ENCODE results near the gene TRAF3IP1.

TRAF3IP1 gene

DNA sequence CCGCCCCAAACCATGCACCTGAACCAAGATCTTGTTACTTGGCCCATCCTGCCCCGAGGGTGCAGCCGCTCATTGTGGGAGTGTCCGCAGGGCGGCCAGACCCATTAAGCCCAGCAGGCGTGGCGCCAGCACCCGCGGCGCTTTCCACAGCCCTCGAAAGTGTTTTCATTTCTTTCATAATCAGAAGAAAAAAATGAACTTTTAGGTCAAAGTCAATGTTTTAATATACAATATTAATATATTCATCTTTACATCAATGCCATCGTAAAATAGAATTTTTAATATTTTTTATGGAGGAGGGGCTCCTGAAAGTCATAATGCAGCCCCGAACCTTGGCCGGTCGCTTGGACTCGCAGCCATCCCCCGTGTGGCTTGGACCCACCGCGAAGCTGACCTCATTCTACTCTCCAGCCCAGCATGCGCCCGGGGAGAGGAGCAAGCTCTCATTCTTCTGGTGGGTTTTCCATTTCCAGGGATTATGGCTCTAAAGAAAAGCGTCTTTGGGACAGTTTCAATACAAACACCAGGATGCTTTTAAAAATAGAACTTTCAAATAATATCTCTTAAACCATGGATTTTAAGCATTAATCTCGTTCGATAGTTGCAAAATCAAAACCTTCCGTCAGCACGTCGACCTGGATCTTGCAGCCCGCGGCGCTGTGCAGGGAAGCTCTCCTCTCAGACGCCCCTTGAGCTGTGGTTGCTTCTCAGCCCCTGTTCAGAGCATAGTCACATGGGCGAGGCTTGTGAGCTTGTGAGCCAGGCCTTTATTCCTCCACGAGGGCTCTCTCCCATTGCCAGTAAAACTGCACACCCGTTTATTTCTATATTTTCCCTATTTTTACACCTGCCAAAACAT lies 89.3 kb downstream of the TRAF3IP1 start:
- no peak for DNase-seq (ENCODE audit: low read depth)
- H3K4me3 ChIP-seq (ENCODE audit: low read depth, low read length) = no peak overlapping the region
- TF ChIP-seq, protein P1, sequence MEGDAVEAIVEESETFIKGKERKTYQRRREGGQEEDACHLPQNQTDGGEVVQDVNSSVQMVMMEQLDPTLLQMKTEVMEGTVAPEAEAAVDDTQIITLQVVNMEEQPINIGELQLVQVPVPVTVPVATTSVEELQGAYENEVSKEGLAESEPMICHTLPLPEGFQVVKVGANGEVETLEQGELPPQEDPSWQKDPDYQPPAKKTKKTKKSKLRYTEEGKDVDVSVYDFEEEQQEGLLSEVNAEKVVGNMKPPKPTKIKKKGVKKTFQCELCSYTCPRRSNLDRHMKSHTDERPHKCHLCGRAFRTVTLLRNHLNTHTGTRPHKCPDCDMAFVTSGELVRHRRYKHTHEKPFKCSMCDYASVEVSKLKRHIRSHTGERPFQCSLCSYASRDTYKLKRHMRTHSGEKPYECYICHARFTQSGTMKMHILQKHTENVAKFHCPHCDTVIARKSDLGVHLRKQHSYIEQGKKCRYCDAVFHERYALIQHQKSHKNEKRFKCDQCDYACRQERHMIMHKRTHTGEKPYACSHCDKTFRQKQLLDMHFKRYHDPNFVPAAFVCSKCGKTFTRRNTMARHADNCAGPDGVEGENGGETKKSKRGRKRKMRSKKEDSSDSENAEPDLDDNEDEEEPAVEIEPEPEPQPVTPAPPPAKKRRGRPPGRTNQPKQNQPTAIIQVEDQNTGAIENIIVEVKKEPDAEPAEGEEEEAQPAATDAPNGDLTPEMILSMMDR (IDR thresholded peaks at IDR 0.05; ENCODE audit: low read depth, low read length, missing control alignments) = no peak

DNA sequence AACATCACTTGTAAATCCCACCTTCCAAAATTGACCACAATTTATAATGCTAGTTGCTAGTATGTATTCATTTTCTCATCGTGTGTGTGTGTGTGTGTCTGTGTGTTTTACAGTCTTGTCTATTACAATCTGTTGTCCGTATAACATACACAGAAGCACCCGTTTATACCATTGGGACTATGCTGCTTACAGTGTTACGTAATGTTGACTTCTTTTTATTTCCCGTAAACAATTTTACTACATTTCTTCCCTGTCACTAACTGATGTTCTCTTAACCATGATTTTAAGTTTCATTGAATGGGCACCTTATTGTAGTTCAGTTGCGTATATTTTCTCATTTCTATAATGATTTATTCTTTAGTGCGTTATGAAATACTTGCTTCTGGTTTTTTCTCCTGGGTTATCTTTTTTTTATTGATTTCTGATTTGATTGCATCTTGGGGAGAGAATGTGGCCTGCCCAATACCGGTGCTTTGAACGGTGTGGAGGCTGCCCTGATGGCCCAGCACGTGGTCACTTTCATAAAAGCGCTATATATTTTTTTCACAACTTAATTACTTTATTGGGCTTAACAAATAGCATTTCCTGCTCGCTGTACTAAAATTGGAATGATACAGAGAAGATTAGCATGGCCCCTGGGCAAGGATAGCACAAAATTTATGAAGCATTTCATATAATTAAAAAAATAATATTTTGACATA lies 91.9 kb downstream of the TRAF3IP1 start:
- no peak for DNase-seq (ENCODE audit: low read depth)
- TF ChIP-seq, protein P1 (IDR thresholded peaks at IDR 0.05; ENCODE audit: low read depth, low read length, missing control alignments) = no peak
- H3K4me3 ChIP-seq (ENCODE audit: low read depth, low read length) = no peak overlapping the region

DNA sequence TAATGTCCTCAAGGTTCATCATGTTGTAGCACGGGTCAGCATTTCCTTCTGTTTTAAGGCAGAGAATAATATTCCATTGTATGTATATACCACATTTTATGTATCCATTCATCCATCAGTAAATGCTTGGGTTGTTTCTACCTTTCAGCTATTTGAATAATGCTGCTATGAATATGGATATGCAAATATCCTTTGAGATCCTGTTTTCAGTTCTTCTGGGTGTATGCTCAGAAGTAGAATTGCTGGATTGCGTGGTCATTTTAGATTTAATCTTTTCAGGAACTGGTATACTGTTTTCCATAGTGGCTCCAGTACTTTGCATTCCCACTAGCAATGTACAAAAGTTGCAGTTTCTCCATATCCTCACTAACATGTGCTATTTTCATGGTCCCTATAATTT lies 93.0 kb downstream of the TRAF3IP1 start:
- DNase-seq (ENCODE audit: low read depth) = no peak
- no peak overlapping the region for H3K4me3 ChIP-seq (ENCODE audit: low read depth, low read length)
- TF ChIP-seq, protein P1 (IDR thresholded peaks at IDR 0.05; ENCODE audit: low read depth, low read length, missing control alignments) = no peak

DNA sequence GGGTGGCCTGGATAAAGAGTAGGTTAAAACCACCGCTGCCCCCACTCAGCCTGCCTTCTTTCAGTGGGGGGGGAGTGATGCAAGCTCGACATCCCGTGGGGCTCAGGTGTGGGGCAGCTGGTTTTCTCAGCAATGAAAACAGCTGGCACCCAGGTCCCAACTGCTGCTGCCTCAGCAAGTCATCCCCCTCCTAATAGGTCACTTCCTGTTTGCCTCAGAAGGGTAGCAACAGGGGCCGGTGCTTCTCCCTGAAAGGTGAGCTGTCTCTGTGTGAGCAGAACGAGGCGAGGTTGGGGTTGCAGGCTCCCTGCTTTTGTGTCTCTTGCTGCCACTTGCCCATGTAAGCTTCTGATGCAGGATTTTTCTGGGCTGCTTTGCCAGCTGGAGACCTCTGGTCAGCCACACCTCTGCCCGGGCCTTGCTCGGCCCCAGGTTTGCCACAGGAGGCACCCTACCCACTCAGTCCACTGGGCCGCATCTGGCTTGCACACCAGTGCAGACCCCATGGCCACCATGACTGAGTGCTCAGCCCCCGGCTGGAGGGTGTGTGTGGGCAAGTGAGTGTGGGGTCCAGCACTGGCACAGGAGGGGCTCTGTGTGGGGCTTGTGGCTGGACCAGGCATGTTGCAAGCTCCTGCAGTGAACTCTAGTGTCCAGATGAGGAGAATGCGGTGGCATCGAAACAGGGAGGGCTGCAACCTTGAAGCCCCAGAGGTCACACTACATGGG lies 94.9 kb downstream of the TRAF3IP1 start:
- no peak for DNase-seq (ENCODE audit: low read depth)
- H3K4me3 ChIP-seq (ENCODE audit: low read depth, low read length) = no peak overlapping the region
- TF ChIP-seq, protein P1 (IDR thresholded peaks at IDR 0.05; ENCODE audit: low read depth, low read length, missing control alignments) = no peak

DNA sequence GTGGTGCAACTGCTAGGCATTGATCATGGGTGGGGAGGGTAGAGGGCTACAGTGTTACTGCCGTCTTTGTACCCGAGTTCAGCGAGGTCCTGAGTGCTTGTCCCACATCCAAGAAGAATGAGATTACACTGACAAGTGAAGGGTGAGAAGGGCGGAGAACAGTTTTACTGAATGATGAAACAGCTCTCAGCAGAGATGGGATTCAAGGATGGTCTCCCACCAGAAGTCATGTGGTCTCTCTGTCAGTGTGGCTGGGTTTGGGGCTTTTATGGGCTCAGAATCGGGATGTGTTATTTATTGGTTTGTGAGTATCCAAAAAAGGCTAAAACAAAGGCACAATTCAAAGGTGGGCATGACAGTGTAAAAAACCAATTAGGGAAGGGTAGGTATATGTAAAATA lies 95.6 kb downstream of the TRAF3IP1 start:
- TF ChIP-seq, protein P1 (IDR thresholded peaks at IDR 0.05; ENCODE audit: low read depth, low read length, missing control alignments) = no peak
- no peak overlapping the region for H3K4me3 ChIP-seq (ENCODE audit: low read depth, low read length)
- DNase-seq (ENCODE audit: low read depth) = no peak

DNA sequence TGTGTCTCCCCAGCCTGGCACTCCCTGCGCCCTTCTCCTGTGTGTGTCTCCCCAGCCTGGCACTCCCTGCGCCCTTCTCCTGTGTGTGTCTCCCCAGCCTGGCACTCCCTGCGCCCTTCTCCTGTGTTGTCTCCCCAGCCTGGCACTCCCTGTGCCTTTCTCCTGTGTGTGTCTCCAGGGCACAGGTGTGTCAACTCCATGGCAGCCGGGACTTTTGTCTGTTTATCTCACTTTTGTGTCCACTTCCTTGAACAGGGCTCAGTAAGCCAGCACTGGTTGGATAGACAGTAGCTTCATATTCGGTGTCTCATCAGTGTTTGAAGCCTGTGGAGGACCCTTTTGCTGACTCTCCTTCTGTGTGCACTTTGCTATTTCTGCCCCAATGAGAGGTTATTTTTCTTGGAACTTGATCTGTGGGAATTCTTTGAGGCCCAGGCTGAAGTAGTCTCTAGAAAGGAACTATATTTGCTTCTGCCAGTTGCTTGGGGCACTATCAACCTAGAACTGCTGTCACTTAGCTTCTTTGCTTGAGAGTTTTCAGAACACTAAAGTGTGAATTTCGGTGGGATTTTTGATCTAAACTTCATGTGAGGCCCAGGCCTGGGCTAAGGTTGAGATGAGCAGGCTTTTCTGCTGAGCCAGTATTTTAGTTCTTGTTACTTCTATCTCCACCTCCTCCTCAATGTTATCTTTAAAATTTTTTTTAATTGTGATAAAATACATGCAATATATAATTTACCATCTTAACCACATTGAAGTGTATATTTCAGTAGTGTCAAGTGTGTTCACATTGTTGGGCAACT lies 98.1 kb downstream of the TRAF3IP1 start:
- TF ChIP-seq, protein P1 (IDR thresholded peaks at IDR 0.05; ENCODE audit: low read depth, low read length, missing control alignments) = no peak
- no peak for DNase-seq (ENCODE audit: low read depth)
- H3K4me3 ChIP-seq (ENCODE audit: low read depth, low read length) = no peak overlapping the region
